HG02588 (cell line): ENCODE data around the gene CLCA2.

ENCODE experiments used
- ATAC-seq: cut with Tn5 transposase; IDR thresholded peaks from one replicate; pipeline ENCODE4 v1.9.1; 2021; ENCODE audit warnings: mild to moderate bottlenecking, moderate library complexity; ENCODE audit not compliant: unreplicated experiment

Gene CLCA2

DNA sequence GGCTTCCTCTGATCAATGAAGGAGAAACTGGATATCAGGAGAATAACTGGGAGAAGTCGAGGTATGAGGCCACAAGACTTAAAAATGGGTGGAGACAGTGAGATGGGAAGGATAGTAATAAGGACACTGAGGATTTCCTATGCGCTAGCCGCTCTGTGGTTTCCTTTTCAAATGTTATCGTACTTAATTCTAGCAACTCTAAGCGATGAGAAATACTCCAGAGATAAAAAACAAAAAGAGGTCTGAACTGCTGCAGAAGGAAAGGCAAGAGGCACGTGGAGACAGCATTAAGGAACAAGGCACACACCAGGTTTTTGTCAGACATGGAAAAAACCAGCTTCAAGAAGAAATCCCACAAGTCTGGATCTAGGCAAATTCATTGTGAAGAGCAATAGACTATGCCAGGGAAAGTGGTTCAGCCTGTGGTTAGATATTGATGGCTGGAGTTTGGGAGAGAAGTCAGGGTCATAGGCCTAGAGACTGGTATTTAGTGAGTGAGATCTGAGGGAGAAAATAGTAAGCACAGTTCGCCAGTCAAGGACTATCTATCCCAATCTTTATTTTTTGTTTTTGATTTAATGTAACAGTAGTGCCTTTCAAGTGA lies 5.3 kb downstream of the CLCA2 start:
- no peak for ATAC-seq

DNA sequence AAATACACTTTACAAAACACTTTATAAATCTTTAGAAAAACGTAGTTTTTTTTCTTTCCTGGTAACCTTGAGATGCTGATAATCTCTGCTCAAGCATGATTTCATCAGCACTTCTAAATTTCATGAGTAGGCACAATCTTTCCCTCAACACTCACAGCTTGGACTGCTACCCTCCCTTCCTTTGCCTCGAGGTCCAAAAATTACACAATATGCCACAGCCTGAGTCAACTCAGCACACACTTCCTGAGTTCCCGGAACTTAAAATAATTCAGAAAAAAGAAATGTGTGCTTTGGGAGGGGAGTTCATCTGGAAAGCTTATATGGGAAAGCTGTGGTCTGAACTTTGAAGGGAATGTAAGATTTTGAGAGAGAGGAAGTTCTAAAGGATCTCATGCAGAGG lies 5.9 kb downstream of the CLCA2 start:
- ATAC-seq = no peak

DNA sequence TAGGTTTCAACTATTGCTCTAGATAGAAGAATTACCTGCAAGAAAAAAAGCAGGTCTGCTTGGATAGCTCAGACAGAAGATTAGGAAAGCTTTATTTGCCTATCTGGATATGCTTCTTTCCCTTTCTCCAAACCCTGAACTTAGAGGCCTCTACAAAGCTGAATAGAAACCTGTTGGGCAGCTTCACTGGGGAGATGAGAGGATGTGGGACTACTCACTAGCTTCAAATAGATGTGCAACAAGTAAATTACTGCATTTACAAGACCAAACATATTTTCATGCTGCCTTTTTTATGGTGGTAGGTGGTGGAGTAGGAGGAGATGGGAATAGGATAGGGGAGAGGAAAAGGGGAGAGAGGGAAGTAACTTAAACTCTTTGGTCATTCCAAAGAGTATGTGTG lies 6.4 kb downstream of the CLCA2 start:
- no peak for ATAC-seq

DNA sequence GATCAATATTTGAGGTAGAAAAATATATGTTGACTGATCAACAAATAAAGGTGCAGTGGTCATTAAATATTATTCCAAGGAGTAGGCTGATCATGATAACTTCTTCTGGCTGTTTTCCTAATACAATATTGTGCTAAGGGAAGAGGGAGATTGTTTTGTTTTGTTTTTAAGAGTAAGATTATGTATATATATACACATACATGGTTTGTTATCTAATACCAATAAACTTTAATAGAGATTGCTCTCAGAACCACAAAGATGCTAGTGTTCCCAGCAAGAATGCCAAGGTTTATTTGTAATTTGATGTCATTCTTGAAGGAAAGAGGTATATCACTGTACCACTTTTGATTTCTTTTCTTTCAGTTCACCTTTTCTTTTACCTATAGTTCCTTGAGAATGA lies 10.1 kb downstream of the CLCA2 start:
- ATAC-seq = no peak

DNA sequence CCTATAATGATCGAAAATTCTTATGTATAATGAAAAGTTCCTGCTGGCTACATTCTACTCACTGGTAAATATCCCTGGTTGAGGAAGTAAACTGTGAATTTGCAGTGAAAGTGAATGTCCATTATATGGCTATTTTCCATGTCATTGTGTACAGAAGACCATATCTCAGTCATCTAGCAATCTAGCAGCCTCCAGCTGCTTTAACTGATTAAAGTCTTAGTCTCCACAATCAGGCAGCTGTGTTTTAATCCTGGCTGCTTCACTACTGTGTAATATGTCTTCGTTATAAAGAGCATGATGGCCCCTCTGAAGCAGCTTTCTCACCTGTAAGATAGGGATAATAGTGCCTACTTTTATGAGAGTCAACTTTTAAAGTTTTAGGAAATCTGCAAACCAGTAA lies 11.4 kb downstream of the CLCA2 start:
- ATAC-seq = no peak

DNA sequence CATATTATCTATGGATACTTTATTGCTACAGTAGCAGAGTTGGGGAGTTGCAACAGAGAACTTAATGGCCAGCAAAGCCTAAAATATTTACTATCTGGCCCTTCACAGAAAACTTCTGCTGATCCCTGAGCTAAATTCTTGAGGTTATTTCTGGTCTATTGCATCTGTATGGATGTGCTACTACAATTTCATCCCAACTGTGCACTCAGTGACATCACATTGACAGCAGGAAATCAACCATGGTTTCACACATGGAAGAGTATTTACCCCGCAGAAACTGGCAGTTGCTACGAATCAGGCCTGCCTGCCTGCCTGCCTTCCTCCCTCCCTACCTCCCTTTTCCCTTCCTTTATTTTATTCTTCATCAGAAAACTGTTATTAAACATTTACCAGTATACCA lies 12.1 kb downstream of the CLCA2 start:
- ATAC-seq = no peak

DNA sequence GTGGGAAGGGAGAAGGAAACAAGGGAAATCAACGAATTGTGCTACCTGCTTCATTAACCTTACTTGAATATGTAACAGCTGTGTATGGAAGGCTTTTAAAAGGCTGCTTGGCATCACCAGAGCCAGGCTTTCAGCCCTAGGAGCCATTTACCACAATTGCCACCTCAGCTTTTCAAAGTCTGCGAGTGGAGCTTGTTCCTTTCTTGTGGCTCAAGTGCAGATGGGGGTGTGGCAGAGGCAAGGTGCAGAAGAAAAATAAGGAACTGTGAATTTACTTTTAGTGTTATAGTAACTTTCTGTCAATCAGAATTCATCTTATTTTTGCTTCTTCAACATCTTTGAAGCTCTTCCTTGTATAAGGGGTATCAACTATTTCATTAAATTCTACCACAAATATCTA lies 17.6 kb downstream of the CLCA2 start:
- ATAC-seq = no peak

DNA sequence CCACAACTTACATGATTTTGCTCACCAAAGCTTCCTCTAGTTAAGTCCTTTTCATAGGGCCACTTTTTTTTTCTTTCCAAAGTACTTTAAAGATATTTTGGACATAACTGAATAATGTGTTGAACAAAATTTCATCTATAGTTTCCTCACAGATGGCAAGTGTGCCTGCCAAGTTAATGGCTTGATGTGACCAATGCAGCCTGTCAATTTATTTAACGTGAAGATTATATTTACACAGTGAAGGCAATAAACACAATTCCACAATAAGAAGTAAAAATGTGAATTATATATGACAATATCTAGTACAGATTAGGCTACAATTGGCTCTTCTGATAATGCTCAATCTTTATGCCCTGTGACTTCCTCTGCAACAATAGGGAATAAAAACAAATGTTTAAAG lies 18.0 kb downstream of the CLCA2 start:
- ATAC-seq = no peak

DNA sequence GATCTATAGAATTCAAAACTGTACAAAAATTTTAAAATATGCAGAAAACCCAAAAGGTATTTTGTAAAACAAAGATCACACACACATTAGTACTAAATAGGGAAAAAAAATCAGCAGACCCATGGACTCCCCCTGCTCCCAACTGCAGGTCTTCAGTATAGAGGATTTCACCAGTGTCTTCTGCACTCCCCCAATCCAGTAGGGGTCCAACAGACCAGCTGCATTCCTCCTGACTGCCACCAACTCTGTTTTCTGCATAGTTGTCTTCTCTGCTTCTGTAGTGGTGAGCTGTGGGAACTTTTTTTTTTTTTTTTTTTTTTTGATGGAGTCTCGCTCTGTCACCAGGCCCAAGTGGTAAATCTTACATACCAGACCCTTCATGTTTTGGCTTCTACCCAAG lies 21.9 kb downstream of the CLCA2 start:
- no peak for ATAC-seq

DNA sequence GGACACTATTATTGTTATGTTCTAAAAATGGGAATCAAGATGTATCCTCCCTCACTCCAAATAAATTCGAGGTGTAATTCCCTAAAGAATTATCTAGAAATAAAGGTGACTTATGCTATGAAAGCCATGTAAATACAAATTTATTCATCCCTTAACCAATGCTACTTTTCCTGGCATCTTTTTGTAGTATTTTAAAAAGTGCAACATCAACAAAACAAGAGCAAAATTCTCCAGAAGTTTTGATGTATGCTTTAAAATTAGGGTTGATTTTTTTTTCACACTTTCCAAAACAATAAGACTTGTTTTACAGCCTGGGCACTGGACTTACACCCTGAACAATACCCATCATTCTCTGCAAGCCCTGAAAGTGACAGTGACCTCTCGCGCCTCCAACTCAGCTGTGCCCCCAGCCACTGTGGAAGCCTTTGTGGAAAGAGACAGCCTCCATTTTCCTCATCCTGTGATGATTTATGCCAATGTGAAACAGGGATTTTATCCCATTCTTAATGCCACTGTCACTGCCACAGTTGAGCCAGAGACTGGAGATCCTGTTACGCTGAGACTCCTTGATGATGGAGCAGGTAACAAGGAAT lies 23.3 kb downstream of the CLCA2 start:
- no peak for ATAC-seq

DNA sequence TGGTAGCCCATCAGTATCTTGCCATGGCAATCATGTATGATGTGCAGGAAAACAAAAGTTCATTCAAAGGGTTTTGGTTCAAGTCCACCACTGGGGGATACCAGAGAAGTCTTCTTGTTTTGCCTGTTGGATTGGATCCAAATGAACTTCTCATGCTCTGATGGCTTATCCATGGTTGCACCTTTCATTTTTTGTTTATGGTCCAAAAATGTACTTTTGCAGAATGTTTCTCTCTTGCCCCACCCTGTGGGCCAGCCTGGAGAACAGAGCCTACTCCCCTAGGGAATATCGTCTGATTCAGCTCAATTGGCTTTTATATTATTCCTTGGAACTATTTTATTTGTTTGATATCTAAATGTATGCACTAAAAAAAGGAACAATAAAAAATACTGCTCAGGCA lies 24.7 kb downstream of the CLCA2 start:
- no peak for ATAC-seq

DNA sequence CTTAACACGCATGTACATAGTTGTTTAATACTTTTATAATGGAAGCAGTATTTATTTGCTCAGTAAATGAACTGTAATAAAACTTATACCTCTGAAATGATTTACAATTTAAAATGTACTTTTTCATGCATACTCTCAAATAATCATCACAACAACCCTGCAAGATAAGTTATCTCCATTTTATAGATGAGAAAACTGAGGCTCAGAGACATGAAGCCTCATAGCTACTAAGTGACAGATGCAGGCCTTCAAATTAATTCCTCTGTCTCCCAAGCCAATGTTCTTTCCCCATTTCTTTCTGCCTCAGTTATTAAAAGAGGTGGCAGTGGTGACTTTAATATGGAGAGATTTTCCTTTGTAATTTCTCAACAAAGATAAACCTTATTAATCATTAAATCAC lies 25.1 kb downstream of the CLCA2 start:
- no peak for ATAC-seq

DNA sequence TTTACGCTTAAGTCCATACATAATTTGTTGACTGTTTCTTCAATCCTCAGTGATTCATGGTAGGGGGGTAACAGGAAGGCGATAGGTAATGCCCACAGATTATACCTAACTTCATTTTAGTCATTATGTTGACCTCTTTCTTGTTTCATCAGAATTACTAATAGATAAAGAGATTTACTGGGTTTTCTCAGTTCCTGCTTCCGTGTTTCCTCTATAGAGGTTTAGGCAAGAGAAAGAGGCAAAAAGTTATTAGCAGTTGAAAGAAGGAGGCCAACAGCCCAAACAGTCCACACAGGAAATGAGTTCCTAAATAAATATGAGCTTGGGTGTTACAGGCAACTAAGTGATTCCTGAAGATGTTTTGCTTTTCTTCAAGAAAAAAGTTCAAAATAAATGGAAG lies 26.9 kb downstream of the CLCA2 start:
- ATAC-seq = no peak

DNA sequence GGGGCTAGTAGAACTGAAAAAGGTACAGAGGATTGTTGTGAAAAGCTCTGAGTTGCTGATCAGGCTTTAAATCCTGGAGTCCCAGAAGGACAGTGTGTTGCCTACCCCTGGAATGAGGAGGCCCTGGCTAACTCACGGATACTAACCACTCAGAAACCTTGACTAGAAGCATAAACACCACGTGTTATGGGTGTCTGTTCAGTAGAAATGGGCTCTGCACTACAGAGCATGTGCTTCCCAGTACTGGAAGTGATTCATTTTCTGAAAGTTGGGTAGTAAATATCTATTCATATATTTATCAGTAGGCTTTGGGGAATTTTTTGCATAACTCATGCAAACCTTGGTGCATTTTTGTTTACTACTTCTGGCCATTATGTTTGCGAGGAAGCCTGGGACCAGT lies 29.7 kb downstream of the CLCA2 start:
- ATAC-seq = no peak

DNA sequence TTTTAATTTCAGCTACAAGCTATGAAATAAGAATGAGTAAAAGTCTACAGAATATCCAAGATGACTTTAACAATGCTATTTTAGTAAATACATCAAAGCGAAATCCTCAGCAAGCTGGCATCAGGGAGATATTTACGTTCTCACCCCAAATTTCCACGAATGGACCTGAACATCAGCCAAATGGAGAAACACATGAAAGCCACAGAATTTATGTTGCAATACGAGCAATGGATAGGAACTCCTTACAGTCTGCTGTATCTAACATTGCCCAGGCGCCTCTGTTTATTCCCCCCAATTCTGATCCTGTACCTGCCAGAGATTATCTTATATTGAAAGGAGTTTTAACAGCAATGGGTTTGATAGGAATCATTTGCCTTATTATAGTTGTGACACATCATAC lies 31.1 kb downstream of the CLCA2 start:
- ATAC-seq = no peak

DNA sequence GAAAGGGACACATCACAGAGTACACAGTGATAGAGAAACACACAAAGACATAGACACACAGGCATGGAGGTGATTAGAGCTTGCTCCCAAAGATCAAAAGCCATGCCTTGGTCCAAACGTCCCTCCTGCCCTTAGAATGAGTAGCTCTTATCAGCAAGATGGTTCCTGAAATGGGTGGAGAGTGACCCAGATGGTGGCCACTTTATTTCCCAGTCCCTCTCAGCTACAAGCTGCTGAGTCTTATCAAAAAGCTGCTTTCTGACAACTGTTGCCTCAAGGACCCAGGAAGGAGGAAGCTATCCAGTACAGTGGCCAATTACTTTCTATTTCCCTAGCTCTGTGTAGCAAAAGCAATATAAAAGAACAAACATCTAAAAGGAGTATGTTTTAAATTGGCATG lies 37.0 kb downstream of the CLCA2 start:
- ATAC-seq = no peak

DNA sequence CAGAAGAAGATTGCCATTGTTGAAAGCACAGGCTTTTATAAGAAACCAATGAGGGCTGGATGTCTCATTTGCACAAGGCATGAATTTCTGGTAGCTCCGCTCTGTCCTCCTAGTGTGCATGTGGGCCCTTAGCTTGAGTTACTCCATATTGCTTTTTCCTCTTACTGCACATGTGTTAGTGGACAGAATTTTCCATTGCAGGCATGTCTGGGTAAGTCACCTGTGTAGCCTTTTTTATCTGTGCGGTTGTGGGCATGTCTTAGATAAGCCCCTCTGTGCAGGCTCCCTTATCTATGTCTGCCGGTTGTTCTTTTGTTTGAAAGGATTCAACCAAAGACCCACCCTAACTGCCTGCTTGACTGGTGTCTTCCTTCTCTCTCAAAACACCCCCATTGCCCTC lies 37.5 kb downstream of the CLCA2 start:
- ATAC-seq = no peak

DNA sequence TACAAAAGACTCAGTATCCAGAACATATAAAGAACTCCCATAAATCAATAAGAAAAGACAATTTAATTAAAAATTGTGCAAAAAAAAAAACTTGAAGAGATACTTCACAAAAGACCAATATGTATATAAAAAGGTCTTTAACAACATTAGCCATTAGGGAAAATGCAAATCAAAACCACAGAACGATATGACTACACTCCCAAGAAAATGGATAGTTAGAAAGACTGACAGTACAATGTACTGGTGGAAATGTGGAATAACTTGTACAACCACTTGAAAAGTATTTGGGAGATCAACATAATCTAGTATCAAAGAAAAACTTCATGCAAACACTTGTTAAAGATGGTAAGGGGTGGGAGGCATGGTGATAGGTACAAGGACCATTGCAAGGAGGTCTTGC lies 40.8 kb downstream of the CLCA2 start:
- no peak for ATAC-seq

DNA sequence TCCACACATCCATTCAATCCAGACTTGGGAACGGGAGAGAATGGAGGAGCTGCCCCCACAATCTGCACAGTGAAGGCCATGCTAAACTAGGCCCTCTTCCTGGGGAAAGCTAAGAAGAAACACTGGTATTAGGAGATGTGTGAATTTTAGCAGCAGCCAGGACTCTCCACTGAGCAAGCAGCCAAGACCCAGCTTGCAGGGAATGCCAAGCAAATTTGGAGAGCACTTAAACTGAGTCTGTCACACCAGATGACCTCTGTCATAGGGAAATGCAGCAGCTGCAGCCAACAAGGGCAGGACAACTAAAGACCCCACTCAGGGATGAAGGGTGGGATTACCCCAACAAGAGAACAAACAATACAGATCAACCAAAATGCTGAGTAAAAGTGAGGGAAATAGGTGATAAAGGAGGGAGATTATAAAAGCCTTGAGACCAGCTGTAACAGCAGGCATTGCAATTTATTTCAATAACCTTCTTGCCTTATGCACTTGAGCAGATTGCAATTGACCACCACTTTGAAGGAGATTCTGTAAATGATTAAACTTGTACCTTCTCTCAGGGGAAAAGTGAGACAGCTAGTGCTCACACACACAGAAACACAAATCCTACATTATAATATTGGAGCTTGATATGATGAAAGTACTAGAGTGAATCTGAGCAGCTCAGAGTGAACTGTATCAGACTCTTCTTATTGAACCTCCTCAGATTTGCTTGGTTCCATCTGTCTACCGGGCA lies 42.3 kb downstream of the CLCA2 start:
- no peak for ATAC-seq

DNA sequence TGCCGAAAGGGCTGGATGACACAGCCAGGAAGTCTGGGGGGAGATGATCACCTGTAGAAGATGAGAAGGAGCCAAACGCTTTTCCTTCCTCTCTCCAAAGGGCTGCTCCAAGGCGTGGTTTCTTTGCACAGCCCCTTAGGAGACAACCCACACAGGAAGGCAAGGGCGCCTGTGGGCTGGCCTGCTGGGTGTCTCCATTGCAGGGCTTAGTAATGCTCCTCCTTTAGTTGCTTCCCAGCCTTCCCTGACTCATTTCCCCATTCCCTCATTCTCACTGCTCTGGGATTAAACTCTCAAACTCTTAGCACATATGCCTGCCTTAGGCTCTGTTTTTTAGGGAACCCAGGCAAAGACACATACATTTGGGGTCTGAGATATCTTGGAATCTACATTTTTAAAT lies 43.0 kb downstream of the CLCA2 start:
- no peak for ATAC-seq

DNA sequence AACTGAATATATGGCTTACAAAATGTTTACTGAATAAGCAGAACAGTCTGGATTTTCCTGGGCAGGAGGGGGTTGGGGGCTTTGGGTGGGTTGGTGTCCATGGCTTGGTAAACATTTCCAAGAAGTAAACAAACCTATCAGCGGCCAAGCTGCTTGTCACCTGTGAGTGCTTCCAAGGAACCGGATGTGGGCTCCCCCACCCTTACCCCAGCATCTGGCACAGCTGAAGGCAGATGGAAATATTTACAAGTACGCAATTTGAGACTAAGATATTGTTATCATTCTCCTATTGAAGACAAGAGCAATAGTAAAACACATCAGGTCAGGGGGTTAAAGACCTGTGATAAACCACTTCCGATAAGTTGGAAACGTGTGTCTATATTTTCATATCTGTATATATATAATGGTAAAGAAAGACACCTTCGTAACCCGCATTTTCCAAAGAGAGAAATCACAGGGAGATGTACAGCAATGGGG lies 44.6 kb downstream of the CLCA2 start, which contains the start of gene CLCA1:
CLCA1 (plus strand) TSS at position 427 of the 477 bp plus-strand sequence; CDS start at position 472, 45 bp downstream.
- ATAC-seq = no peak

DNA sequence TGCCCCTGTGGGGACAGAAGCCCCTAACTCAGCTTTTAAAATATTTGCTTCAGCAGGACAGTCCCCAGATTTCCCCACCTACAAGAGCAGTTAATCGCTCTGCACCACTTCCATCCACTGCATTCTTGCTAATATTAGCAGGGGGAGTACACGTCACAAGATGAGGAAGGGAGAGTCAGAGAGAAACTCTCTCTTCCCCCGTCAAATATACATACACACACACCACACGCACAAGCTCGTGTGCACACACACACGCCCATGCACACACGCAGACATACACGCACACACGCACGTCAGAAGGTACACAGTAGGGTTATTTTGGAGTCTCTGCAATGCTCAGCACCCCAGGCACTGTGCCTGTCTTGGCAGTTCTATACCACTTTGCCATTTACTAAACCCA lies 46.9 kb downstream of the CLCA2 start:
- no peak for ATAC-seq
